Gastroesophageal sphincter (tissue), 4 donors: Measurements from ENCODE around the gene B4GALT1. TPM values are rescaled to one million over a fixed set of nuclear protein-coding genes. Genes with fewer than 3 reads are reported as not detected.

Source experiments
- ATAC-seq: fragments of 150-250 bp; one replicate; pipeline ENCODE4 v1.9.1; 2016; ENCODE audit warnings: mild to moderate bottlenecking, moderate library complexity
- H3K27ac ChIP-seq, 4 donors: fragments of 200-600 bp; sonication (generic) in 3 of 4; 1 replicate in 3 of 4; 2 replicates in 1 of 4; pipeline ENCODE4 v1.5.1; 2016 to 2019
- H3K27me3 ChIP-seq: fragments of 200-600 bp; sonication (generic); one replicate; pipeline ENCODE4 v1.5.1; 2019
- H3K36me3 ChIP-seq, 2 donors: fragments of 200-600 bp; sonication (generic); one replicate each; pipeline ENCODE4 v1.5.1; 2019; ENCODE audit warnings: control low read depth in 1 of 2
- H3K4me1 ChIP-seq, 3 donors: fragments of 200-600 bp; sonication (generic); 1 replicate in 2 of 3; 2 replicates in 1 of 3; pipeline ENCODE4 v1.5.1; 2016 to 2019; ENCODE audit warnings: control low read depth in 2 of 3
- H3K4me3 ChIP-seq, 2 donors: fragments of 200-600 bp; sonication (generic); one replicate each; pipeline ENCODE4 v1.5.1; 2019; ENCODE audit warnings: mild to moderate bottlenecking in 1 of 2, moderate library complexity in 1 of 2
- H3K9me3 ChIP-seq, 3 donors: fragments of 200-600 bp; sonication (generic); one replicate each; pipeline ENCODE4 v1.5.1; 2017 to 2019; ENCODE audit warnings: control low read depth in 2 of 3
- CTCF ChIP-seq, 4 experiments: fragments of 200-600 bp in 2 of 4; fragments of 450-650 bp in 2 of 4; sonication (generic) in 1 of 4; IDR thresholded peaks; one replicate each; pipeline ENCODE4 v1.5.1; 2017 to 2019; ENCODE audit warnings: antibody characterized with exemption in 4 of 4, mild to moderate bottlenecking in 2 of 4, moderate library complexity in 2 of 4
- EP300 ChIP-seq: sonication (generic); formaldehyde crosslinking; IDR thresholded peaks from one replicate; pipeline ENCODE4 v1.6.1; 2017; ENCODE audit warnings: antibody characterized with exemption, mild to moderate bottlenecking
- POLR2A ChIP-seq, 2 donors: fragments of 450-650 bp; IDR thresholded peaks; one replicate each; pipeline ENCODE4 v1.6.1; 2017; ENCODE audit warnings: antibody characterized with exemption in 2 of 2, mild to moderate bottlenecking in 2 of 2, moderate library complexity in 1 of 2
- POLR2AphosphoS5 ChIP-seq: sonication (generic); formaldehyde crosslinking; IDR thresholded peaks from one replicate; pipeline ENCODE4 v1.6.1; 2017; ENCODE audit warnings: antibody characterized with exemption
- WGBS, 2 donors: methylation state at CpG; one replicate each; pipeline ENCODE4 v1.1.5; 2018; ENCODE audit warnings: low coverage in 1 of 2; 5-methylcytosine and 5-hydroxymethylcytosine counted together
- total RNA-seq, 4 donors: library from RNA; depleted of rRNA; stranded (reverse); fragments of >200 nt; gene quantifications; one replicate each; pipeline ENCODE4 v1.1.0, GENCODE V29; 2016

The B4GALT1 gene
- total RNA-seq, 4 donors from 2014 or later: 22.9 to 43.3 (median 31.0) TPM

DNA sequence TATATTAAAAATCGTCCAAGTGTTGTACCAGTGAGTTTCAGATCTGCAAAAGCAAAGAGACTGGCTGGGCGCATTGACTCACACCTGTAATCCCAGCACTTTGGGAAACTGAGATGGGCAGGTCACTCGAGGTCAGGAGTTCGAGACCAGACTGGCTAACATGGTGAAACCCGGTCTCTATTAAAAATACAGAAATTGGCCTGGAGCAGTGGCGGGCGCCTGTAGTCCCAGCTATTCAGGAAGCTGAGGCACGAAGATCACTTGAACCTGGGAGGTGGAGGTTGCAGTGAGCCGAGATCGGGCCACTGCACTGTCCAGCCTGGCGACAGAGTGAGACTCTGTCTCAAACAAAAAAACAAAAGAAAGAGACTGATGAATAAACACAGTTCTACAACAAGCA is 18.3 kb upstream of the B4GALT1 start:
- no peaks in the 10 kb centered on the region for H3K36me3 ChIP-seq
- no peaks in the 10 kb centered on the region for H3K27me3 ChIP-seq
- no peak overlapping the region for H3K27ac ChIP-seq
- no peak for TF ChIP-seq EP300
- TF ChIP-seq POLR2A (IDR thresholded peaks at IDR 0.05): no peak
- no peak for TF ChIP-seq CTCF (IDR thresholded peaks at IDR 0.05)
- no peak for TF ChIP-seq POLR2AphosphoS5
- no peak overlapping the region for H3K4me3 ChIP-seq
- H3K4me1 ChIP-seq: peaks cover 0 to 49% (median 10%) of the 10 kb centered on the region in 3 donors
- 77 to 93% methylated on average over 3 to 8 of the region's 11 CpGs for WGBS, 2 donors
- ATAC-seq: no peak
- no peaks in the 10 kb centered on the region for H3K9me3 ChIP-seq

DNA sequence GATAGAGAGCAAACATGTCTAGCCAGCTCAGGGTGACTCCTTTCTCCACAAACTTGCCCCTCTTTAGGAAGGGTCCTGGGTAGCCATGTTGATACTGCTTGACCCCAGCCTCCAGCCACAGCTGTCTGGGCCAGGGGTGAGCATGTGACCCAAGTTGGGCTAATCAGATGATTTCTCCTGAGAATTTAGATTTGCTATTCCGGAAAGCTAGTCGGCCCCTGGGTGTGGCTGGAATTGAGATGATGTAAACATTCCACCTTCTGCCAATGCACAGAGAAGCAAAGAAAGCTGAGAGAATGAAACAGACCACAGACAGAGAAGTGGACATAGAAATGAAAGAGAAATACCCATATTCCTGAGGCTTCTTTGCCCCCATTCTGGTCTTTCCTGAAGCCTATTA is 17.8 kb upstream of the B4GALT1 start:
- no peak overlapping the region for H3K4me3 ChIP-seq
- no peak for ATAC-seq
- peaks cover 0 to 49% (median 10%) of the 10 kb centered on the region in 3 donors for H3K4me1 ChIP-seq
- TF ChIP-seq CTCF (IDR thresholded peaks at IDR 0.05): no peak
- no peak for TF ChIP-seq POLR2AphosphoS5
- TF ChIP-seq EP300: no peak
- TF ChIP-seq POLR2A (IDR thresholded peaks at IDR 0.05): no peak
- H3K36me3 ChIP-seq: no peaks in the 10 kb centered on the region
- no peaks in the 10 kb centered on the region for H3K9me3 ChIP-seq
- no peaks in the 10 kb centered on the region for H3K27me3 ChIP-seq
- WGBS, 2 donors: 26 to 41% methylated on average over 2 of the region's 2 CpGs
- H3K27ac ChIP-seq: no peak overlapping the region

GRCh38 chr9:33182519-33182918 is 15.4 kb upstream of the B4GALT1 start:
- H3K4me3 ChIP-seq: no peak overlapping the region
- H3K27me3 ChIP-seq: no peaks in the 10 kb centered on the region
- 58 to 97% methylated on average over 2 of the region's 2 CpGs for WGBS, 2 donors
- TF ChIP-seq CTCF (IDR thresholded peaks at IDR 0.05): no peak
- TF ChIP-seq POLR2AphosphoS5: no peak
- TF ChIP-seq POLR2A (IDR thresholded peaks at IDR 0.05): no peak
- no peak for TF ChIP-seq EP300
- no peaks in the 10 kb centered on the region for H3K9me3 ChIP-seq
- no peak overlapping the region for H3K27ac ChIP-seq
- peak; percentile 64 for ATAC-seq
- H3K4me1 ChIP-seq: peaks cover 0 to 29% (median 7%) of the 10 kb centered on the region in 3 donors
- no peaks in the 10 kb centered on the region for H3K36me3 ChIP-seq

- 72 to 80% methylated on average over 3 to 8 of the region's 8 CpGs for WGBS, 2 donors
- Histone ChIP-seq H3K4me3 (no peak overlapping the region), H3K27me3 (no peaks in the 10 kb centered on the region), H3K36me3 (no peaks in the 10 kb centered on the region), H3K27ac (no peak overlapping the region), H3K9me3 (no peaks in the 10 kb centered on the region), H3K4me1 (peaks cover 0 to 10% (median 3%) of the 10 kb centered on the region in 3 donors)
- TF ChIP-seq CTCF (IDR thresholded peaks at IDR 0.05): no peak
- TF ChIP-seq POLR2A (IDR thresholded peaks at IDR 0.05): no peak
- ATAC-seq: no peak
These were observed 13.5 kb upstream of the B4GALT1 start for GRCh38 chr9:33180526-33181184.

DNA sequence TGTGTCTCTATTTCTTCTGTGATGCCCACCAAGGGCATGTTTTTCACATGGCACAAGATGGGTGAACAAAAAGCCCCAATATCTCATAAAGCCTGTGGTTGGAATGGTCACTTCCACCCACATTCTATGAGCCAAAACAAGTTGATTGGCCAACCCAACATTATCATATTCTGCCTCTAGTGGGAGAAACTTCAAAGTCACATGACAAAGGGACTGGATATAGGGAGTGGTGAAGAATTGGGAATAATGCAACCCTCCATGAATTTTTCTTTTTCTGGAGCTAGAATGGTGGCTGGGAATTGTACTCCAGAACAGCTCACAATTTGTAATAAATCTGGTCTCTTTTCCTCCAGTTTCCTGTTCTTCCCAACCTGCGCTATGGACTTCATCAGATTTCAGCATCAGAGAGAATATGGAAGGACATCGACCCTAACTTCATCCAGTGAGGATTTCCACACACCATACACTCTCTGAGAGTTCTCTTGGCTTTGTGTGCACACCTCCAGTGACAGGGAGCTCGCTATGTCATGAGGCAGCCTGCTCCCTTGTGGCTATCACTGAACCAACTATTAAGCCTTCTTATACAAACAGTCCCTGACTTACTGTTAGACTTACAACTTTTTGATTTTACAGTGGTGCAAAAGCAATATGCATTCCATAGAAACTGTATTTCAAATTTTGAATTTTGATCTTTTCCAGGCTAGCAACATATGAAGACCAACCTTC is 12.0 kb upstream of the B4GALT1 start:
- H3K4me1 ChIP-seq: no peaks in the 10 kb centered on the region
- no peaks in the 10 kb centered on the region for H3K36me3 ChIP-seq
- H3K27me3 ChIP-seq: no peaks in the 10 kb centered on the region
- no peaks in the 10 kb centered on the region for H3K9me3 ChIP-seq
- 87 to 100% methylated on average over 2 to 3 of the region's 3 CpGs for WGBS, 2 donors
- no peak for TF ChIP-seq CTCF (IDR thresholded peaks at IDR 0.05)
- TF ChIP-seq POLR2AphosphoS5: no peak
- no peak for TF ChIP-seq POLR2A (IDR thresholded peaks at IDR 0.05)
- no peak for TF ChIP-seq EP300
- H3K27ac ChIP-seq: no peak overlapping the region
- H3K4me3 ChIP-seq: no peak overlapping the region
- ATAC-seq: no peak
